Measurements from ENCODE around the gene PITPNC1.
"Not testable (repeated sequence)": the region's sequence is repeated elsewhere in the genome, so short reads cannot be mapped to it uniquely, and the experiment has no call there.

Gene PITPNC1

DNA sequence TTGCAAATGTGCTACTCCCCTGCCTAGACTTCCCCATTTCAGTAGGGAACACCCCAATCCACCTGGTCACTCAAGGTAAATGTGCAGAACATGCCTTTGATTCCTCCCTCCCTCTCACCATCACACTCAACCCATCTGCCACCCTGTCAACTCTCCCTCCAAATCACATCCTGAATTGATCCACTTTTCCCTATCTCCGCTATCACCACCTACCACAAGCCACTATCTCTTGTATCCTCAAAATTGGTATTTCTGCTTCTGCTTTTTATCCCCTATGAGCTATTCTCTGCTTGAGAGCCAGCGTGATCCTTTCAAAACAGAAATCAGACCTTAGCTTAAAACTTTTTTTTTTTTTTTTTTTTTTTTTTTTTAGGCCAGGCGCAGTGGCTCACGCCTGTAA, 335.3 kb downstream of the PITPNC1 start:
- DNase-seq (ENCODE audit: low read depth in 2 of 2, low spot score in 1 of 2), result no peak

- DNase-seq (ENCODE audit: low read depth in 2 of 2, low spot score in 1 of 2), result no peak
These were observed 336.1 kb downstream of the PITPNC1 start for GRCh38 chr17:67713169-67713568.

DNA sequence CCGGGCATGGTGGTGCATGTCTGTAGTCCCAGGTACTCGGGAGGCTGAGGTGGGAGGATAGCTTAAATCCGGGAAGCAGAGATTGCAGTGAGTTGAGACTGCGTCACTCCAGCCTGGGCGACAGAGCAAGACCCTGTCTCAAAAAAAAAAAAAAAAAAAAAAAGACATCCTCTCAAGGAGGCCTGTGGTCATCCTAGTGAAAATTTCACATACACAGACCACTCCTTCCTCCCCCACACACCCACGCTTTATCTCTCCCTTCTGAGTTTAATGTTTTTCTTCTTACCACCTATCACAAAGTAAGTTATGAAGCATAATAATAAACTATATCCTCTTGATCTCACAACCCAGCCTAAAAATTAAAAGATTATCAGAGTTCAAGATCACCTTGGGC, 339.3 kb downstream of the PITPNC1 start:
- DNase-seq (ENCODE audit: low read depth in 2 of 2, low spot score in 1 of 2), result no peak

DNA sequence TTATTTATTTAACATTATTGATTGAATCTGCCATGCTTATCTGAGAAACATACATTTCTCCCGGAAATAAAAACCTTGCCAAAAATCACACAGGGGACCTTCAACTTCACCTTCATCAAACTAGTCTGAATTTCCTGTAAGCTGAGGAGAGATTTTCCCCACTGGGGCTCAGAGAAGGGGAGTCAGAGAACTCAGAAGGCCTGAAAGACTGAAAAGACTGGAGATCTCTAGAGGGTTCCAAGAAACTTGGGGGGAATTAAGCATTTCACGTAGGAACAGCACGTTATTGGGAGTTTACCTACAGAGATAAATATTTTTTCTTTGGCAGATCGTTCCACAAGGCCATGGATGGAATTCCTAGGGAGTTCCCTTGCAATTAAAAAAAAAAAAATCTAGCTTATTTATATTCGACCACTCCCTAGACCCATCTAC, 340.1 kb downstream of the PITPNC1 start:
- DNase-seq (ENCODE audit: low read depth in 2 of 2, low spot score in 1 of 2), result no peak

GRCh38 chr17:67717624-67718324, 340.7 kb downstream of the PITPNC1 start, which contains the start of gene NOL11:
NOL11 (plus strand) TSS chr17:67717936; CDS start chr17:67717948, 12 bp downstream.
- peak; percentile 98 to 99 for DNase-seq (ENCODE audit: low read depth in 2 of 2, low spot score in 1 of 2)

DNA sequence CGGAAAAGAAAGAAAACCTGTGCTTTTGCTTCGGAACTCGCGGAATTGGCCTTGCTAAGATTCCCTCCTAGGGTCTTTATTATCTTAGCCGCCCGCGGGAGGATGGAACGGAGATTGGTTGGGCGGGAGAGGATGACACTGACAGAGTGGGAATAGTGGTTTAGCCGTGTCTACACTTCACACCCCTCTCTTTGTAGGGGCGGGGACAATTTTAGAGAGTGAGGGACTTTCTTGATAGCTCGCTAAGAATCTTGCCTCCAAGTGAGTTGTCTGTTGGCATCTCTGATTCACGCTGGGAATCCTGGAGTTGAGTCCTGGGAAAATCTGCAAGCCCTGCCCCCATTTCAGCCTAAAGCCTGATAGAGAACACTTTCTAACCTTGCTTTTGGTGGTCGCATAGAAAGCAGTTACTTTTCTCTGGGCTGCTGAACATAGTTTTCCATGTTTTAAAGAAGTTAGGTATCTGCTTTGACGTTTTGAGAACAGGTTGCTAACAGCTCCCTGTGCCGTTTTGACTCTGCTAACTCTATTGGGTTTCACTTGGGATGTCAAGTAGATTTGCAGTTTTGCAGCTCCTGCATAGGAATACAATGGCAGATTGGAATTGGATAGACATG, 341.4 kb downstream of the PITPNC1 start:
- peak in 1 of 2 donors; percentile 9 for DNase-seq (ENCODE audit: low read depth in 2 of 2, low spot score in 1 of 2)

DNA sequence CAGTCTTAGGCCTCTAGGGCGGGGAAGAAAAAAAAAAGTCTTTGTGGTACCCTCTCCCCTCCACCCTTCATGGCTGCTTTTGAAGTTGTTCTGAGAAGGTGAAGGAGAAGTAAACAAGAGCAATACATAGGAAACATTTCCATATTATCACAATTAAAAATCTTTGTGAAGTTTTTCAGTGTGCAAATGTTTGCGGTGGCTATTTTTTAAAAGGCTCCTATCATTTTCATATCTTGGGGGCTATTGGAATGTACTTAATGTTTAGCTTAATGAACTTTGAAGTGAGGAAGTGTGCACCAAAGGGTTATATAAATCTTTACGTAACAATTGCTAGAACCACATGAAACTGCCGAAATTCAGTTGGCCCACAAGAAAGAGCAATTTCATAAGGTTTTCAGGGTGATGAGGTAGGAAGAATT, 348.3 kb downstream of the PITPNC1 start:
- DNase-seq (ENCODE audit: low read depth in 2 of 2, low spot score in 1 of 2), result no peak

DNA sequence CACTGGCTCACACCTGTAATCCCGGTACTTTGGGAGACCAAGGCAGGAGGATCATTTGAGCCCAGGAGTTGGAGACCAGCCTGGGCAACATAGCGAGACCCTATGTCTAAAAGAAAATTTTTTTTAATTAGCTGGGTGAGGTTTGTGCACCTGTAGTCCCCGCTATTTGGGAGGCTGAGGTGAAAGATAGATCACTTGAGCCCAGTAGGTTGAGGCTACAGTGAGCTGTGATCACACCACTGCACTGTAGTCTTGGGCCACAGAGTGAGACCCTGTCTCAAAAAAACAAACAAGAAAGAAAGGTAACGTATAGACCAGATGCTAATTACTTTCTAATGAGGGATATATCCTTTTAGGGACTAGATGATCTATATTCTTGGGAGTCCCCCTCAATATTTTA, 348.7 kb downstream of the PITPNC1 start:
- DNase-seq (ENCODE audit: low read depth in 2 of 2, low spot score in 1 of 2), result no peak

- DNase-seq (ENCODE audit: low read depth in 2 of 2, low spot score in 1 of 2), result not testable (repeated sequence)
These were observed 350.3 kb downstream of the PITPNC1 start for GRCh38 chr17:67727152-67728039.

DNA sequence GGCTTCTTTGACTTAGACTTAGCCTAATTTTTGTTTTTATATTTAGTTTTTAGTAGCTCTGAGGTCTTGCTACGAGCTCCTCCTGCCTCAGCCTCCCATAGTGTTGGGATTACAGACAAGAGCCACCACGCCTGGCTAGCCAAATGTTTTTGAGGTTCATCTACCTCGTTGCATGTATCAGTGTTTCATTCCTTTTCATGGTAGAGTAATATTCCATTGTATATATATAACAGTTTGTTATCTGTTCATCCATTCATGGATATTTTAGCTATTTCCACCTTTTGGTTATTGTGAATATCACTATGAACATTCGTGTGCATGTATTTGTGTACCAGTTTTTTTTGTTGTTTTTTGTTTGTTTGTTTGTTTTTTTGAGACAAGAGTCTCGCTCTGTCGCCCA, 352.8 kb downstream of the PITPNC1 start:
- DNase-seq (ENCODE audit: low read depth in 2 of 2, low spot score in 1 of 2), result no peak

GRCh38 chr17:67730731-67731130, 353.6 kb downstream of the PITPNC1 start:
- no peak for DNase-seq (ENCODE audit: low read depth in 2 of 2, low spot score in 1 of 2)

- no peak for DNase-seq (ENCODE audit: low read depth in 2 of 2, low spot score in 1 of 2)
These were observed 356.4 kb downstream of the PITPNC1 start for GRCh38 chr17:67733449-67733848.

DNA sequence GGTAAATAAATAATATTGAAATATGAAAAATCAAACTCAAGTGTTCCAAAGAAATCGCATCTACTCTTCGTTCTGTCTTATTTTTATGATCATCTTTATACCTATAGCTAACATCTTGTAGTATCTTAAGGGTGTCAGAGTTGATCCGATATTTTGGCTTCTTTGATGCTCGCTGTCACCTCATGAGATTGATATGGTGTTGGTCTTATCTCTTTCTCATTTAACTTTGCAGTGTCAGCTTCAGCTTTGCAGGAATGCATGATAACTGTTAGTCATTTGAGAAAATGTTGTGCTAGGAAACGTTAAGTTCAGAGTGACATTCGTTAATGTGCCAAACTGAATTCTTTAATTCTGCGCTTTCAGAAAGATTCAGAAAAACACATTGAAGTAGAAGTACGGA, 360.1 kb downstream of the PITPNC1 start:
- no peak for DNase-seq (ENCODE audit: low read depth in 2 of 2, low spot score in 1 of 2)

- DNase-seq (ENCODE audit: low read depth in 2 of 2, low spot score in 1 of 2), result no peak
These were observed 364.9 kb downstream of the PITPNC1 start for GRCh38 chr17:67742025-67742424.

Measured in stimulated activated CD8-positive, alpha-beta memory T cell treated with anti-CD3 and anti-CD28 coated beads, Interleukin-4, amount 100 ng/mL, for 1 hour (primary cell).